Measurements from ENCODE around the gene PHF1. TPM values are rescaled to one million over a fixed set of nuclear protein-coding genes. Genes with fewer than 3 reads are reported as not detected.
"Not testable (repeated sequence)": the region's sequence is repeated elsewhere in the genome, so short reads cannot be mapped to it uniquely, and the experiment has no call there.

PHF1 gene
- total and polyA plus RNA-seq, 2 donors, result 16.3 to 141 TPM

DNA sequence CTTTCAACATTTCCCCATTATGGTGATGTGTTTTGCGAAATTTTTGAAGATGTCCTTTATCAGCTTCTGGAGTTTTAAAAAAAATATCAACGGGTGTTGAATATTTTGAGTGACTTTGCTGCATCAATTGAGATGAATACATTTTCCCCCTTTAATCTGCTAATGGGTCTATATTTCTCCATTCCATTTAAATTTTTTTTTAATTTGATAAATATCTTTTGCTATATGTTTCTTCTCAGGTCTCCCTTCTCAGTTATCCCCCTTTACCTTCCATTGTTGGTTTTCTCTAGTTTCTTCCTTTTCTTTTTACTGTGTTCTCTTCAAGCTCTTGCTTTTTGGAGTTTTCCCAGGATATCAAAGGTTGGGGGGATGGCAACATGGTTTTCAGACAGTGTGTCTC lies 20.6 kb upstream of the PHF1 start:
- H3K36me3 ChIP-seq (ENCODE audit: control insufficient read depth in 2 of 2, insufficient read depth in 2 of 2, low read length in 1 of 2), result peaks cover 0 to 13% of the 10 kb centered on the region in 2 donors

DNA sequence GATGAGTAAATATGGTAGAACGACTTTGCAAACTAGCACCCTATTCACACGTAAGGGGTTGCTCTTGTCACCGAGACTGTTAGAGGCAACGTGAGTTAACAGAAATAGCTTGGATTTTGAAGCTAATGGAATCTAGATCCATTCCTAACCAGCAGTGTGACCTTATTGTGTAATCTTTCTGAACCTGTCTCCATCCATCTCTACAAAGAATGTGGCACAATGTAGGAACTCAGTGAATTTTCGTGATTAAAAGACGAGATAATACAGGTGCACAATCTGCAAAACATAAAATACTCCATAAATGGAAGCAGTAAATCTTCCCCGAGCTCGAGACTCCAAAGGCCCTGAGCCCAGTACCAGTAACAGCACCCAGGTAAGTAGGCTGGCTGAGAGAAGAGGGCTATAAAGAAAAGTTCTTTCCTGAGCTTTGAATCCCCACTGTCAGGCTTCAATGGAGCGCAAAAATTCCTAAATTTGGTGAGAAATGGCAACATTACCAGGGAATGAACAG lies 20.0 kb upstream of the PHF1 start:
- Histone ChIP-seq H3K27ac (ENCODE audit: low read depth in 1 of 2, low read length in 1 of 2) (peak overlapping the region; percentile 92 to 93), H3K27me3 (ENCODE audit: control insufficient read depth in 2 of 2, insufficient read depth in 1 of 2, low read length in 1 of 2) (no peaks in the 10 kb centered on the region), H3K4me1 (ENCODE audit: control insufficient read depth in 2 of 2, insufficient read depth in 2 of 2, low read length in 2 of 2) (peaks cover 12 to 40% of the 10 kb centered on the region in 2 donors), H3K36me3 (ENCODE audit: control insufficient read depth in 2 of 2, insufficient read depth in 2 of 2, low read length in 1 of 2) (peaks cover 0 to 19% of the 10 kb centered on the region in 2 donors), H3K4me3 (ENCODE audit: low read length in 2 of 2) (peak overlapping the region; percentile 68 to 71), H3K9me3 (ENCODE audit: control insufficient read depth in 2 of 2, insufficient read depth in 1 of 2, low read length in 1 of 2) (no peaks in the 10 kb centered on the region)
- 84% methylated on average over 9 of the region's 9 CpGs for WGBS
- DNase-seq (ENCODE audit: low read depth in 6 of 9, low spot score in 9 of 9), result peak in 1 of 9 donors; percentile 3

More for the DNA sequence above, 20.6 kb upstream of the PHF1 start:
- DNase-seq (ENCODE audit: low read depth in 6 of 9, low spot score in 9 of 9), result no peak
- WGBS, result 99% methylated on average over 2 of the region's 2 CpGs
- Histone ChIP-seq H3K4me1 (ENCODE audit: control insufficient read depth in 2 of 2, insufficient read depth in 2 of 2, low read length in 2 of 2) (peaks cover 12 to 37% of the 10 kb centered on the region in 2 donors), H3K27ac (ENCODE audit: low read depth in 1 of 2, low read length in 1 of 2) (no peak overlapping the region), H3K9me3 (ENCODE audit: control insufficient read depth in 2 of 2, insufficient read depth in 1 of 2, low read length in 1 of 2) (no peaks in the 10 kb centered on the region), H3K4me3 (ENCODE audit: low read length in 2 of 2) (no peak overlapping the region), H3K27me3 (ENCODE audit: control insufficient read depth in 2 of 2, insufficient read depth in 1 of 2, low read length in 1 of 2) (no peaks in the 10 kb centered on the region)

DNA sequence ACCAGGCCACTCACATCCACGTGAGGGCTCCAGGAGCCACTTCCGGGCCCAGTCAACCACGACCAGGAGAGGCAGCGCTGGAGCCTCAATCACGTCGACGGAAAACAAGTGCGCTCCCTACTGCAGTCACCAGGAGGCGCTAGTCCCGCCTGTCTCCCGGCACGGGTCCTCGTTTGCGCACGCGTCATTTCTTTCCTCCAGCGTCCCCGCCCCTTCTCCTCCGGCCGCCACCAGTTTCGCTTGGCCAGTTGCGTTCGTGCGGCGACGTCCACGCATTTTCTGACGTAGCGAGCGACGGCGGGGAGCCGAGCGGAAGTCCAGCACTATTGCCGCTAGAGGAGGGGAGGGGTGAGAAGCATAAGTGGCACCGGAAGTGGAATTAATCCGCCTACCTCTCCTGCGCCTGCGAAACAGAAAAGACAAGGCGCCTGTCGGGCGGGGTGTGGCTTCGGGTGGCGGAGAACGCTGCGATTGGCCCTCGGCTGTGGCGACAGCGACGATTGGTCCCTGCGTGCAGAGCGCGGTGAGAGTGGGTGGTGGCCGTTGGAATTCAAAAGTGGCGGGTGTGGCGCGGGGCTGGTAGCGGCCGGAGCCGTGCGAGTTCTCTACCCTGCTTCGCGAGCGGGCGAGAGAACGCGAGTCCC lies 19.4 kb upstream of the PHF1 start, which contains the start of gene KIFC1:
KIFC1 (plus strand) TSS at position 546 of the 644 bp plus-strand sequence. CDS start 163 bp downstream, outside the sequence.
- no peaks in the 10 kb centered on the region for H3K27me3 ChIP-seq (ENCODE audit: control insufficient read depth in 2 of 2, insufficient read depth in 1 of 2, low read length in 1 of 2)
- H3K27ac ChIP-seq (ENCODE audit: low read depth in 1 of 2, low read length in 1 of 2), result peak within 1 kb of the TSS; percentile 92 to 93
- H3K4me3 ChIP-seq (ENCODE audit: low read length in 2 of 2), result peak within 1 kb of the TSS; percentile 68 to 71
- under 1% methylated on average over 67 of the region's 67 CpGs for WGBS
- peaks cover 0 to 25% of the 10 kb centered on the region in 2 donors for H3K36me3 ChIP-seq (ENCODE audit: control insufficient read depth in 2 of 2, insufficient read depth in 2 of 2, low read length in 1 of 2)
- H3K4me1 ChIP-seq (ENCODE audit: control insufficient read depth in 2 of 2, insufficient read depth in 2 of 2, low read length in 2 of 2), result peaks cover 12 to 40% of the 10 kb centered on the region in 2 donors
- no peaks in the 10 kb centered on the region for H3K9me3 ChIP-seq (ENCODE audit: control insufficient read depth in 2 of 2, insufficient read depth in 1 of 2, low read length in 1 of 2)
- DNase-seq (ENCODE audit: low read depth in 6 of 9, low spot score in 9 of 9), result peak; percentile 94 to 99 (median 97)

DNA sequence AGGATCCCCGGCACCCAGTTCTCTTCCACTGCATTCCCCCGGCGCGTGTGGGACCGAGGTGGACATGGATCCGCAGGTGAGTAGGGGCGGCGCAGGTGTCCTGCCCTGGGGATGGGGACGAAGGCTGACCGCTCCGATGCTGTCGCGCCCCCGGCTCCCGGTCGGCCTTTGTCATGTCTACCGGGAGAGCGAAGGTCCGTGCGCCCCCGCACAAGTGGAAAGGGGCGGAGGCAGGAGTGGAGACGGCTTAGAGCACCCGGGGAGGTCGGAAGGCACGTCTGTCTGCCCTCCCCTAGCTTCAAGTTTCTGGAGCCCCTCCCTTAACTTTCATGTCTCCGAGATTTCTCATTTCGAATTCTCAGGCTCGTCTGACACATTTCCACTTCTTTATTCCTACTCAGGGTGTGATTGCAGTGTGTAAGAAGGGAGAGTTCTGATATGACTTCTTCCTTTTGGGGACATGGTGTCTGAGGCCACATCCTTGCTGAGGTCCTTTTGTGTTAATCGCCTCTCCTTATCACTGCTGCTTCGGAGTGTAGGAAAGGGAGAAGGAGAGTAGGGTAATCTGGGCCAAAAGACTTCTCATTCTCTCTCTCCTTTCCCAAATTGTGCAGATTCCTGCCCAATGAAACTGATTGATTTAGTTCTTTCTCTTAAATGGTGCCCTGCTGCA lies 18.8 kb upstream of the PHF1 start:
- no peaks in the 10 kb centered on the region for H3K9me3 ChIP-seq (ENCODE audit: control insufficient read depth in 2 of 2, insufficient read depth in 1 of 2, low read length in 1 of 2)
- WGBS, result under 1% methylated on average over 31 of the region's 31 CpGs
- H3K27ac ChIP-seq (ENCODE audit: low read depth in 1 of 2, low read length in 1 of 2), result peak overlapping the region; percentile 53 to 63
- H3K27me3 ChIP-seq (ENCODE audit: control insufficient read depth in 2 of 2, insufficient read depth in 1 of 2, low read length in 1 of 2), result no peaks in the 10 kb centered on the region
- H3K4me3 ChIP-seq (ENCODE audit: low read length in 2 of 2), result peak overlapping the region; percentile 68 to 71
- peak in 3 of 9 donors; percentile 7 to 54 (median 25) for DNase-seq (ENCODE audit: low read depth in 6 of 9, low spot score in 9 of 9)
- H3K36me3 ChIP-seq (ENCODE audit: control insufficient read depth in 2 of 2, insufficient read depth in 2 of 2, low read length in 1 of 2), result peaks cover 0 to 26% of the 10 kb centered on the region in 2 donors
- H3K4me1 ChIP-seq (ENCODE audit: control insufficient read depth in 2 of 2, insufficient read depth in 2 of 2, low read length in 2 of 2), result peaks cover 12 to 40% of the 10 kb centered on the region in 2 donors

DNA sequence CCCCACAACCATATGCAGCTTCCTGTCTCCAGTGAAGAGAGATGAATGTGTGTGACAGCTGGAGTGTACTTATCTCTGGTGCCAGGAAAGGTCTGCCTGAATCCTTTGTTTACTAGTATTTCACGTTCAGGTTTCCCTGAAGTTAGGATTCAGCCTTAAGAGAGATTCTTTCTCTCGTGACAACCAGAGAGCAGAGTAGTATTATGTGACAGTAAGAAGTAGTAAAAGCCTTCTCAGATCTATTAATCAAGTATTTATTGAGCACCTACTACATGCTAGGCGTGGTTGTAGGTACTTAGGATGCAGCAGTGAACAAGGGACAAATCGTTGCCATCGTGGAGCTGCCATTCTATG lies 18.2 kb upstream of the PHF1 start:
- Histone ChIP-seq H3K27me3 (ENCODE audit: control insufficient read depth in 2 of 2, insufficient read depth in 1 of 2, low read length in 1 of 2) (no peaks in the 10 kb centered on the region), H3K4me1 (ENCODE audit: control insufficient read depth in 2 of 2, insufficient read depth in 2 of 2, low read length in 2 of 2) (peaks cover 12 to 40% of the 10 kb centered on the region in 2 donors), H3K27ac (ENCODE audit: low read depth in 1 of 2, low read length in 1 of 2) (peak overlapping the region in 1 of 2 donors; percentile 63), H3K9me3 (ENCODE audit: control insufficient read depth in 2 of 2, insufficient read depth in 1 of 2, low read length in 1 of 2) (no peaks in the 10 kb centered on the region), H3K36me3 (ENCODE audit: control insufficient read depth in 2 of 2, insufficient read depth in 2 of 2, low read length in 1 of 2) (peaks cover 0 to 28% of the 10 kb centered on the region in 2 donors), H3K4me3 (ENCODE audit: low read length in 2 of 2) (peak overlapping the region; percentile 68 to 71)
- no peak for DNase-seq (ENCODE audit: low read depth in 6 of 9, low spot score in 9 of 9)
- WGBS, result 58% methylated on average over 5 of the region's 5 CpGs

DNA sequence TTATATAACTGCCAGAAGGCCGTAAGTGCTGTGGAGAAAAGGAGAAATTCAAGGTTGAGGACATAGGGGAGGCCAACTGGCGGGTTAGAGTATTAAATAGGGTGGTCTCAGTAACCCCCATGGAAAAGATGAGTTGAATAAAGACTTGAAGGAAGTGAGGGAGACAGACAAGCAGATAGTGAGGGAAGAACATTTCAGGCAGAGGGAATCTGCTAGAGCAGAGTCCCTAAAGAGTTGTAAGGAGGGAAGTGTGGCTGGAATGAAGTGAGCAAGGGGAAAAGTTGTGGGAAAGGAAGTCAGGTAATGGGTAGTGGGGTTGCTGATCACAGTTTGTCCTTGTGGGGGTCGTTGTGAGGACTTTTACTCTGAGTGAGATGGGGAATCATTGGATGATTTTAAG lies 17.8 kb upstream of the PHF1 start:
- H3K4me1 ChIP-seq (ENCODE audit: control insufficient read depth in 2 of 2, insufficient read depth in 2 of 2, low read length in 2 of 2), result peaks cover 12 to 40% of the 10 kb centered on the region in 2 donors
- WGBS, result 75% methylated on average over 3 of the region's 3 CpGs
- no peaks in the 10 kb centered on the region for H3K27me3 ChIP-seq (ENCODE audit: control insufficient read depth in 2 of 2, insufficient read depth in 1 of 2, low read length in 1 of 2)
- peak overlapping the region in 1 of 2 donors; percentile 2 for H3K27ac ChIP-seq (ENCODE audit: low read depth in 1 of 2, low read length in 1 of 2)
- no peaks in the 10 kb centered on the region for H3K9me3 ChIP-seq (ENCODE audit: control insufficient read depth in 2 of 2, insufficient read depth in 1 of 2, low read length in 1 of 2)
- peaks cover 3 to 33% of the 10 kb centered on the region in 2 donors for H3K36me3 ChIP-seq (ENCODE audit: control insufficient read depth in 2 of 2, insufficient read depth in 2 of 2, low read length in 1 of 2)
- H3K4me3 ChIP-seq (ENCODE audit: low read length in 2 of 2), result peak overlapping the region; percentile 68 to 71
- DNase-seq (ENCODE audit: low read depth in 6 of 9, low spot score in 9 of 9), result no peak

DNA sequence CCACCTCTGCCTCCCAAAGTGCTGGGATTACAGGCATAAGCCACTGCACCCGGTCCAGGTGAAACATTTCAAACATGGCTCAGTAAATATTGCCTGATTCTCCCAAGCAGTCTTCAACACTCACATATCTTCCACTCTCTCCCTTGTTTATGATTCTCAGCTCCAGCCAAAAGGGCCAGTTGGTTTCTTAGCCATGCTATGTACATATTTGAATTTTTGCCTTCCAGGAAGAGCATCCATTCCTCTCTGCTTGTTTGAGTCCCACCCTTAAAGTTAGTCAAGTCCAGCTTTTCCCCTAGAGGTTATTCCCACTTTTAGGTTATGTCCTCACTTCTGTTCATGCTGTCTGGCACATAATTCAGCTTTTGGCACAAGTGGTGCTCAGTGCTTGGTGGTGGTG lies 13.3 kb upstream of the PHF1 start:
- H3K27ac ChIP-seq (ENCODE audit: low read depth in 1 of 2, low read length in 1 of 2), result no peak overlapping the region
- H3K4me1 ChIP-seq (ENCODE audit: control insufficient read depth in 2 of 2, insufficient read depth in 2 of 2, low read length in 2 of 2), result peaks cover 4 to 27% of the 10 kb centered on the region in 2 donors
- DNase-seq (ENCODE audit: low read depth in 6 of 9, low spot score in 9 of 9), result no peak
- H3K9me3 ChIP-seq (ENCODE audit: control insufficient read depth in 2 of 2, insufficient read depth in 1 of 2, low read length in 1 of 2), result no peaks in the 10 kb centered on the region
- H3K36me3 ChIP-seq (ENCODE audit: control insufficient read depth in 2 of 2, insufficient read depth in 2 of 2, low read length in 1 of 2), result peaks cover 14 to 66% of the 10 kb centered on the region in 2 donors
- no peaks in the 10 kb centered on the region for H3K27me3 ChIP-seq (ENCODE audit: control insufficient read depth in 2 of 2, insufficient read depth in 1 of 2, low read length in 1 of 2)
- no peak overlapping the region for H3K4me3 ChIP-seq (ENCODE audit: low read length in 2 of 2)
- 93% methylated on average over 1 of the region's 1 CpG for WGBS

DNA sequence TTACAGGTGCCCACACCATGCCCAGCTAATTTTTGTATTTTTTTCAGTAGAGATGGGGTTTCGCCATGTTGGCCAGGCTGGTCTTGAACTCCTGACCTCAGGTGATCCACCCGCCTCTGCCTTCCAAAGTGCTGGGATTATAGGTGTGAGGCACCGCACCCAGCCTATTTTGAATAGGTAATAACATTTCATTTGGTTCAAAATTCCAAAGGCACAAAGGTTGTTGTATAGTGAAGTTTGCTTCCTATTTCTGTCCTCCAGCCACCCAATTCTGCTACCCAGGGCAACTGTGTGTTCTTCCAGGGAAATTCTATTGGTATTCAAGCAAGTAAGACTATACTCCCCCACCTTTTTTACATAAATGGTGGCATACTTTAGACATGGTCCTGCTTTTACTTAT lies 12.2 kb upstream of the PHF1 start:
- not testable (repeated sequence) for H3K9me3 ChIP-seq (ENCODE audit: control insufficient read depth in 2 of 2, insufficient read depth in 1 of 2, low read length in 1 of 2); DNase-seq (ENCODE audit: low read depth in 6 of 9, low spot score in 9 of 9); H3K27me3 ChIP-seq (ENCODE audit: control insufficient read depth in 2 of 2, insufficient read depth in 1 of 2, low read length in 1 of 2); H3K4me3 ChIP-seq (ENCODE audit: low read length in 2 of 2); H3K27ac ChIP-seq (ENCODE audit: low read depth in 1 of 2, low read length in 1 of 2)
- WGBS, result 97% methylated on average over 3 of the region's 3 CpGs
- H3K4me1 ChIP-seq (ENCODE audit: control insufficient read depth in 2 of 2, insufficient read depth in 2 of 2, low read length in 2 of 2), result peaks cover 0 to 17% of the 10 kb centered on the region in 2 donors
- H3K36me3 ChIP-seq (ENCODE audit: control insufficient read depth in 2 of 2, insufficient read depth in 2 of 2, low read length in 1 of 2), result peaks cover 23 to 74% of the 10 kb centered on the region in 2 donors

DNA sequence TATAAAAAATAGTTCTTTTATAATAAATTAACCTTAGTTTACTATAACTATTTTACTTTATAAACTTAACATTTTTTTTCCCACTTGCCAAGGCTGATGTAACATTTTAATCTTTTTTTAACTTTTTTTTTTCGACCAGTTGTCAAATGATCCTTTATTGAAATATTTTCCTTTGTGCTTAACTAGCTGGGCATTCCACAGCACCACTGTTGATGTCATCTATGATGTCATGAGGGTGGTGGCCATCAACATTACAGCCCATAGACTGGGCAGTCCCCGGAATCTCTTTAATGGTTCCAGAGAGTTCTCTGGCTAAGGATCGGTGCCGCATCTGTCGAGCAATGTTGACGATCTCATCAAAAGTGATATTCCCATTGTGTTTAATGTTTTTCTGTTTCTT lies 10.9 kb upstream of the PHF1 start:
- not testable (repeated sequence) for DNase-seq (ENCODE audit: low read depth in 6 of 9, low spot score in 9 of 9); H3K4me1 ChIP-seq (ENCODE audit: control insufficient read depth in 2 of 2, insufficient read depth in 2 of 2, low read length in 2 of 2); H3K27me3 ChIP-seq (ENCODE audit: control insufficient read depth in 2 of 2, insufficient read depth in 1 of 2, low read length in 1 of 2); H3K4me3 ChIP-seq (ENCODE audit: low read length in 2 of 2); H3K27ac ChIP-seq (ENCODE audit: low read depth in 1 of 2, low read length in 1 of 2); H3K9me3 ChIP-seq (ENCODE audit: control insufficient read depth in 2 of 2, insufficient read depth in 1 of 2, low read length in 1 of 2)
- peaks cover 36 to 78% of the 10 kb centered on the region in 2 donors for H3K36me3 ChIP-seq (ENCODE audit: control insufficient read depth in 2 of 2, insufficient read depth in 2 of 2, low read length in 1 of 2)
- 98% methylated on average over 6 of the region's 6 CpGs for WGBS

Measured in thymus (tissue), 11 donors.